HG02852 (cell line): ENCODE results near the gene IER2.

Source experiments
- ATAC-seq: cut with Tn5 transposase; IDR thresholded peaks from one replicate; pipeline ENCODE4 v1.9.1; 2021; ENCODE audit warnings: mild to moderate bottlenecking, moderate library complexity; ENCODE audit not compliant: unreplicated experiment

IER2 gene

DNA sequence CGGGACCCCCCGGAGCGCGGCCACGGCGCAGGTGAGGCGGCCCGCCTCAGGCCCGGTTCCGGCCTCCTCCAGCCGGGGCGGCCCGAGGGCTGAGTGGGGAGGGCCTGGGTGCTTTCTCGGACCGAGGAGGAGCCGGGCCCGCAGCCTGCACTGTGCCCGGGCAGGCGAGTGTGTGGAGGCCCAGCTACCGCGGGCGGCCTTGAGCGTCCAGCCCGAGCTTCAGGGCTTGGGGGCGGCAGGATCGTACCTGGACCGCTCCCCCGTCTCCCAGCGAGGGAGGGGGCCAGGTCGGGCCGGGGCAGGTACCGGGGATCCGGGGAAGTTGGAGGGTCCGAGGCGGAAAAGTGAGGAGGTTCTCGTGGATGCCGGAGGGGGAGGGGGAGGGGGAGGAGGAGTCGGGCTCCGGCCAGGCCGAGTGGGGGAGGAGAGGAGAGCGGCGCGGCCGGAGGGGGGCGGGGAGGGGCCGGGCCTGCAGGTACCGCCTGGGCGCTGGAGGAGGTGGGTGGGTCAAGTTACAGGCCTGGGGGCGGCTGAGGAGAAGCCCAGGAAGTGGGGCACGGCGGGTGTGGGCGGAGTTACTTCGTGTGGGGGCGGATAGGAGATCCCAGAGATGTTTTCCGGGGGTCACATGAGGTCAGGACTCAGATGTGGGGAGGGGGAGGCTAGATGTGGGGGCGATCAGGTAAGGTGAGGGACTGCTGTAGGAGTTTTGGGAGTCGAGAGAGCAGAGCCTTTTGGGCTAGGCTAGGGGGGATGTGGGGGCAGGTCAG lies 31.6 kb upstream of the IER2 start:
- ATAC-seq = no peak

DNA sequence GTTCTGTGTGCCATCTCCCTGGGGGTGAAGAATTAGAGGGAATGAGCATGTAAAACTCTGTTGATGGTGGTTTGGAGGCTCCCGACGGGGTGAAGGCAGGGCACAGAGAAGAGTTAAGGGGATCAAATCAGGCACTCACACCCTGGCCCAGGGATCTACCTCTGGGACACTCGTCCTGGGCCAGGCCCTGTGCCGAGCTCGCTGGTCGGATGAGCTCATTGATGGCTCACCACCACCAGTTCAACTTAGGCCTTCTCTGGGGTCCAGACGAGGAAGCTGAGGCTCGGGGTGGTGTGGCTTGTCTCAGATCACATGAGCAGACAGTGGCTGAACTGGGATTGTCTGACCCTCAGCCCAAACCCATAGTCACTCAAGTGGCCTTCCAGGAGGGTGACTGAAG lies 30.6 kb upstream of the IER2 start:
- no peak for ATAC-seq

DNA sequence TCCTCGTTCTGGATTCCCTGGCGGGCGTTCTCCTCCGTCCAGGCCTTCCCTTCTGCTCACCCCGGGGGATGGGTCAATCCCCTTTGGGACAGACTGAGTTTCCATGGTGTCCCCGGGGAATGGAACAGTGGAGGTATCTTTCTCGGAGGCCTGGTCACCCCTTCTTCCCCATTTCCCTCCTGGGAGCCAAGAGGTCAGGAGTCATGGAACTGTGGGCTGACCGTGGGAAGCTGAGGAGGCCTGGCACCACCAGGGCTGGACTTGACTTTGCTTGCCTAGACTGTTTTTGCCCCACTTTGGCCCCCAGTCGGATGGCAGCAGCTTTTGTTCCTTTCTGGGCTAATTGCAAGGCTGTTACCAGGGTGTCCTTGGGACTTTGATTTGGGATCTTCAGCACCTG lies 30.2 kb upstream of the IER2 start:
- ATAC-seq = no peak

DNA sequence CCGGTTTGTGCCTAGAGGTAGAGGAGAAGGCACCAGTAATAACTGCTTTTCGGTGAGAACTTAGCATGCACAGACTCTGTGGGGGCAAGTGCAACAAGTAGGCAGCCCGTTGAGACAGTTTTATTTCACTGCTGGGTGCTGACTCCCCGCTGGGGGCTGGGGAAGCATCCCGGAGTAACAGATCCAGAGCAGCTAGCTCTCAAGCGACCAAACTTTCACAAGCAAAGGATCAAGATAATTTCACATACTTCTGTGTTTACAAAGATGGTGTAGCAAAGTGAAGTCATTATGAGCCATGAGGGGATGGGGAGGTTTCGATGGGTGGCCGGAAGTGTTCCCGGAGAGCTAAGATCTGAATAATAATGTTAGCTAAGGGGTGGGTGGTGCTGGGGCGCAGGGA lies 29.4 kb upstream of the IER2 start:
- no peak for ATAC-seq

DNA sequence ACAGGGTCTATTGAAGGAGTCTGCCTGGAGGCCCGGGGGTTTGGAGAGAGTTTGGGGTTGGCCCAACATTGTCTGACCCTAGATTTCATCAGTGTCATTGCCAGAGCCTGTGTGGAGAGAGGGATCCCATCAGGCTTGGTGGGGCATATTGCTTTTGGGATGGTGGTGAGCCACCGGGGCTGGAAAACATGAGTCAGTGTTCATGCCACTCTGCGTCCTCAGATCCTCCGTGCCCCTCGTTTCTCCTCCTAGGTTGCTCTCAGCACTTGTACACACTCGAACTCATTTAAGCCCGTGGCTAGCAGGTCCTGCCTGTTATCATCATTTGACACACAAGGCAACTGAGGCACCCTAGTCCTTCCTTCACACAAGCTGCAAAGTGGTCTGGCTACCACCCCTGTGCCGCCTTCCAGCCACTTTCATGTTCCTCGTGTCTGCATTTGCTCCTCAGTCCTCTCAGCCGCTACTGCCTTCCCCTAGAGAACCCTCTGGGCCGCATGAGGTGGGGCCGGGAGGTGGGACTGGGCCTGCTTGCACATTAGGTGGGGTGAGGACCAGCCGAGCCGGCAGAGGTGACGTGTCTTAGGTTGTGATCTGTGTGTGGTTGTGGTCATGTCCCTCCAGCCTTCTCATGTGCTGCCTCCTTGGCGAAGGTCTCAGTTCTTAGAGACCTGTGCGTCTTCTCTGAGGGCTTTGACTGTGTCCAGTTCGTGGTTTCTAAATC lies 28.5 kb upstream of the IER2 start:
- ATAC-seq = no peak

DNA sequence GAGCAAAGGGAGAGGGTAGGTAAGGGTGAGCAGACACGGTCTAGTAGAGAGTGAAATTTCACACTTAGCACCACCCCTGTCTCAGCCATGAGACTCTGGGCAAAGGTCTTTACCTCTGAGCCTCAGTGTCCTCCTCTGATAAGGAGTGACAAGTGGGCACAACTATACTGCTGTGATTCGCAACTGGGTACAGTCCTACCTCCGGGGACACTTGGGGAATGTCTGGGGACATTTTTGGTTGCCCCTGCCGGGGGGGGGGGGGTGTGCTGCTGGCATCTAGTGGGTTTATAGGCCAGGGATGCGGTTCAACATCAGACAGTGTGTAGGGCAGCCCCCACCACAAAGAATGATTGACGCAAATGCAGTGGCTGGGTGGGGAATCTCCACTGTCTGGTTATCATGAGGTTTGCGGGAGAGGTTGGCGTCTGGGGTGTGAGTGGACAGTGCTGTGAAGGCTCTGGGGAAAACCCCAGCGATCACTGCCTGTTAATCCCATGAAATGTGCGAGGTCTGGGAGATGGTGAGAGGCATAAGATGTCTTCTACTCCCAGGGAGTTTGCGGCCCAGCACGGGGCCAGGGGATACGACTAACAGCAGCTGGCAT lies 27.8 kb upstream of the IER2 start:
- ATAC-seq = no peak

DNA sequence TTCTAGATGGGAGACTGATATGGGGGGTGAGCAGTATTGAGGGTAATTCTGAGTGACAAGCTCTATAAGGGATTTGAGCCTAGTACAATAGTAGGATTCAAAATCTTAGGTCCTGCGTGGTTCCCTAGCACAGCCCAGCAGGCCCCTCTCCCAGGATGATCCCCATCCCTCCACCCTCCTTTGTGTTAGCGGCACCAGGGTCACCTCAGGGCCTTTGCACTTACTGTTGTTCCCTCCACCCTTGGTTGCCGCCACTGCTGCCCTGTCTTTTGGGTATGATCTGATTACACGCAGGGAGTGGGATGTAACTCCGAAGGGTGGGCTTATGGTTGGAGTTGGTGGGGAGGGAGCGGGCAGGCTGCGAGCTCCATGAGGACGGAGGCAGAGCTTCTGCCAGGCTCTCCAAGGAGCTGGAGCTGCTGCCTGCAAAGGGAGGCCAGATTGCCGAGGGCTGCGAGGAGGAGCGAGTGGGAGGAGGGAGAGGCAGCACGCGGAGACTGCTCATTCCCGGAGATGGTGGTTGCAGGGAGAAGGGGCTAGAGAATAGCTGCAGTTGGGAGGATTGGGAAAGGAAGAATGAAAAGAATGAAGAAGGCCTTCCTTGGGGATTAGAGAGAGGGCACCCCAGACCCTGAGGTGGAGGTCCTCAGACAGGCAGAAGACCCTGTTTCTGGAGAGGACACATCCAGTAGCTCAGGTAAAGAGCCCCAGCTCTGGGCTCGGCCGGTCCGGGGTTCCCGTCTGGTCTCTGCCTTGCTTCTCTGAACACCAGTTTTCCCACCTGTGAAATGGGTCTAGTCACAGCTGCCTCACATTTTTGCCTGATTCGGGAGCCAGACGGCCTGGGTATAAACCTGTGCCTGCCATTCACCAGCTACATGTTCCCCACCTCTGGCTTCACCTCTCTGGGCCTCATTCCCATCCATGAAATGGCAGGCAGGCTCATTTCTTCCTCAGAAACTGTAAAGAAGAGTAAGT lies 26.9 kb upstream of the IER2 start:
- ATAC-seq = no peak

DNA sequence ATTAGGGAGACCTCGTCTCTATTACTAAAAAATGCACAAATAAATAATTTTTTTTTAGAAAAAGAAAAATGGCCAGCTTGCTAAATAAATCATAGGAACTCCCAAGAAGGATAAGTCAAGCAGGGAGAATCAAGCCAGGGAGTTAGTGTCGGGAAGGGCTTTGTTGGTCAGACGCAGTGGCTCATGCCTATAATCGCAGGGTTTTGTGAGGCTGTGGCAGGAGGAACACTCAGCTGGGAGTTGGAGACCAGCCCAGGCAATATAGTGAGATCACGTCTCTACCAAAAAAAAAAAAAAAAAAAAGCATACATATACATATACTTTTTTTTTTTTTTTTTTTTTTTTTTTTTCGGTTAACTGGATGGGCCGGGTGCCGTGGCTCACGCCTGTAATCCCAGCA lies 23.2 kb upstream of the IER2 start:
- no peak for ATAC-seq

DNA sequence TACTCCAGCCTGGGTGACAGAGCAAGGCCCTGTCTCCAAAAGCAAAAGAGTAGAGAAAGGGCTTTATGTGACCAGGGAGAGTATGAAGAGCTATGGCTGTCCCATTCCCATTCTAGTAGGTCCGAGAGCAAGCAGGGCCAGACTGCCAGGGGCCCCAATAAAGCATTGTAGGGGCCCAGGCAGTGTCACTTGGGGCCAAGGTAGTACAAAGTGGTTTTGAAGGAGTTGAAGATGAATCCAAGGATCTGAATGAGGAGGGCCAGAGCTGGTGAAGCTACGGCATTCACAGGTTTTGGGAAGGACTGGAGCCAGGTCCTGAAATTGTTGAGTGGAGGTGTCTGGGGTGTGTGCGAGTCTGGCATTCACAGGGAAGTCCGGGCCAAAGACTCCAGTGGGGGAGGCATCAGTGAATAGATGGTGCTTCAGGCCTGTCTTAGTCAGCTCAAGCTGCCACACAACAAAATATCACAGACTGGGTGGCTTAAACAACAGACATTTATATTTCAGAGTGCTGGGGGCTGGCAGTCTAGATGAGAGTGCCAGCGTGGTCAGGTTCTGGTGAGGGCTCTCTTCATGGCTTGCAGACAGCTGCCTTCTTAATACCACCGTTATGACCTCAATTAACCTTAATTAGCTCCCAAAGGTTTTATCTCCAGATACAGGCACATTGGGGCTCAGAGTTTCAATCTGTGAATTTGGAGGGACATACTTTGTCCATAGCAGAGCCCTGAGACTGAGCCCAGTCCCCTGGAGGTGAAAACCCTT lies 22.2 kb upstream of the IER2 start:
- ATAC-seq = no peak

DNA sequence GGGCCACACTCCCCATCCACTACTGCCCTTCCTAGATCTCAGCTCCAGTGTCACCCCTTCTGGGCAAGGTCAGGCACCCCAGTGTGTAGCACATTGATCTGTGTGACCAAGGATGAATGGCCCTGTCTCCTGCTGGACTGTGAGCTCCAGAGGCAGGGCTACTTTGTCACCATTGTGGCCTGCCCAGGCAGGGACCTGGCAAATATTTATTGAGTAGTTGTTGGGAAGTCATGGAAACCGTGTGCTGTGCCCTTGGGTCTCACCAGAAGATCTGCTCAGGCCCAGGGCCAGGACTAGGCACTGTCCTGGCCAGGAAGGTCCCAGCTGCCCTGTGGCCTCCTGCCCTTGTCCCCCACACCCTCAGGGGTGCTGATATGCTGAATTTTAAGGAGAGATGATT lies 21.6 kb upstream of the IER2 start:
- ATAC-seq = no peak

DNA sequence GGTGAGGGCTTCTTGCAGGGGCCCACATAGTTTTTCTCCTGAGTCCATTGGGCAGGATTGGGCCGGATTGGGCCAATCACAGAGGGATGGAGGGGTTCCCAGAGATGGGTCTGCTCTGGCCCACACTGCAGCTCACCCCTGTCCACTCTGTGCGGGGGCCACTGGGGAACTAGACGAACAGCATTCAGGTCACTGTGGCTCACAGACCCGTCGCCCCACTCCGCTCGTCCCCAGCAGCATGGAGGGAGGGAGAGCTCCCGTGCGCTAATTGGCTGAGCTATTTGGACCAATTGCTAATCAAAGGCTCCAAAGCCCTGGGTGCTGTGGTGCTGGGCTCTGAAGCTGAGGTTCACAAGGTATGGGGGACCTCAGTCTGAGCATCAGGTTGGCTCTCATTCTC lies 20.8 kb upstream of the IER2 start:
- ATAC-seq = no peak

DNA sequence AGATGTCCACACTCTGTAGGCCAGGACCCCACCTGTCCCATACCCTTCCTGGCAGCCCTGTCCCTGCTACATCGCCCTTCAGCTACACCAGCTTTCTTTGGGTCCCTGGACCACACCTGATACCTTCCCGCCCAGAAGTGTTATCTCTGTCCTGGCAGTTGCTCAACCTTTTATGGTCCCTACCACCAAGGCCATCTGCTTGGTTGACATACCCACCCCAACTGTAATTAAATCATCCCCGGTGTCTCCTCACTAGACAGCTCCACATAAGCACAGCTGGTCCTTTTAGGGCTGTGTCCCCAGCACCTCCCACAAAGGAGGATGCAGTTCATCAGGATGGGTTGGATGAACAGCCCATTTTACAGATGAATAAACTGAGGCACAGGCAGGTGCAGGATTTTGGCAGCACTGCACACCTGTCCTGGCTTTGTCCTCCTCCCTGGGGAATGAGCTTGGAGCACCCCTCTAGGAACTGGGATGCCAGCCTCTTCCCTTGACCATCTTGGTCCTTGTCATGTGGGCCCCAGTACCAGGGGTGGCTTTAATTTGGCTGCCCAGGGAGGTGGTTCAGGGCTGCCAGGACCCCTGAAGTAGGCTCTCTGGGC lies 19.2 kb upstream of the IER2 start:
- no peak for ATAC-seq

DNA sequence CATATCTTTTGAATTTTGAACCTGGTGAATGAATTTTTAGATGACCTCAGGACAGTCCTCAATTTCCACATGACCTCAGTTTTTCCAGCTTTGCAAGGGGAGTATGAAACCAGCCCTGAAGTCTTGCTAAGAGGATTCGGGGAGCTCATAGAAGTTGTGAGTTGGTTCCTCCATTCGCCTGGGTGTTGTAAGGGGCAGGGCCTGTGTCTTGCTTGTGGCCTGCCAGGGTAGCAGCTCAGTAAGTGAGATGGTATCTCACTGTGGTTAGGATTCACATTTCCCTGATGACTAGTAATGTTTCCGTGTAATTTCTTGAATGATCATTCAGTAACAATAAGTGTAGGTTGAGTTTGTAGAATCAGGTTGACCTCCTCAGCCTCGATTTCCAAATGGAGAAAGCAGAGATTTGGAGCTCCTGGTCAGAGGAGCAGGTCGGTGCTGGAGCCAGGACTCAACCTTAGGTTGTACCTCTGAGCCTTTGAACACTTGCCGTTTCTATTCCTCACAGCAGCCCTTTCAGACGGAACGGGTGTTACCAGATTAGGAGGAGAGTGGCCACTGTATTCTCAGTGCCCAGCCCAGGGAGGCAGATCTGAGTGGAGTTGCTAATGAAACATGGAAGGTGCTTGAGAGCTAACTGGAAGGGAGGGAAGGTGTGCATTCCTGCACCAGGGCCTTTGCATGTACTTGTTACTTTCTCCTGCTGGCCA lies 17.6 kb upstream of the IER2 start:
- ATAC-seq = no peak

DNA sequence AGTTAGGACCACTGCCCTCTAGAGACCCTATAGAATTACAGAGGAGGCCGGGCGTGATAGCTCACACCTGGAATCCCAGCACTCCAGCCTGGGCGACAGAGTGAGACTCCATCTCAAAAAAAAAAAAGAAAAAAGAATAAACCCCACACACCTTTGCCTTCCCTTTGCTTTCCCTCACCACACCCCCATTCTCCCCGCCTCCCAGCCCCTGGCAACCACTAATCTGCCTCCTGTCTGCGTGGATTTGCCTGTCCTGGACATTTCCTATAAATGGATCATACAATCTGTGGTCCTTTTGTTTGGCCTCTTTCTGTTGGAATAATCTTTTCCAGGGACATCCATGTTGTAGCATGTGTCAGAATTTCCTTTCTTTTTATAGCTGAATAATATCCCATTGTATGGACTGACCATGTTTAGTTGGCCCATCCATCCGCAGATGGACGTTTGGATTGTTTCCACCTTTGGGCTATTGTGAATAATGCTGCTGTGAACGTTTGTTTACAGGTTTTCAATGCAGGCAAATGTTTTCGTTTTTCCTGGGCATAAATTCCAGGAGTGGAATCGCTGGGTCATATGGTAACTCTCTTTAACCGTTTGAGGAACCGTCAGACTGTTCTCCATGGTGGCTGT lies 16.9 kb upstream of the IER2 start:
- no peak for ATAC-seq

DNA sequence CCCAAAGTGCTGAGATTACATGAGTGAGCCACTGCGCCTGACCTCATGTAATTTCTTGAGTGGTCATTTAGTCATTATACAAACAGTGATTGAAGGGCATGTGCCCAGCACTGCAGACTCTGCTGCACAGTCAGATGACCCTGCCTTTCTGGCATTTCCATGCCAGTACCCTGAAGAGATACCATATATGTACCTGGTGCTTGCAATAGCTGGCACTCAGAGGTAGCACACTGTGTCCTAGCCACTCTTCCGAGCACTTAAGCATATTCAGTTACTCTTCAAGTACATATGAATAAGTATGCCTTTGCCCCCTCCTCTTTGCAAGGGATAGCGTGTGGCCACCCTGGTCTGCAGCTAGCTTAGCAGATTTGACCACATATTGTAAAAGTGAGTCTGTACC lies 15.6 kb upstream of the IER2 start:
- no peak for ATAC-seq

DNA sequence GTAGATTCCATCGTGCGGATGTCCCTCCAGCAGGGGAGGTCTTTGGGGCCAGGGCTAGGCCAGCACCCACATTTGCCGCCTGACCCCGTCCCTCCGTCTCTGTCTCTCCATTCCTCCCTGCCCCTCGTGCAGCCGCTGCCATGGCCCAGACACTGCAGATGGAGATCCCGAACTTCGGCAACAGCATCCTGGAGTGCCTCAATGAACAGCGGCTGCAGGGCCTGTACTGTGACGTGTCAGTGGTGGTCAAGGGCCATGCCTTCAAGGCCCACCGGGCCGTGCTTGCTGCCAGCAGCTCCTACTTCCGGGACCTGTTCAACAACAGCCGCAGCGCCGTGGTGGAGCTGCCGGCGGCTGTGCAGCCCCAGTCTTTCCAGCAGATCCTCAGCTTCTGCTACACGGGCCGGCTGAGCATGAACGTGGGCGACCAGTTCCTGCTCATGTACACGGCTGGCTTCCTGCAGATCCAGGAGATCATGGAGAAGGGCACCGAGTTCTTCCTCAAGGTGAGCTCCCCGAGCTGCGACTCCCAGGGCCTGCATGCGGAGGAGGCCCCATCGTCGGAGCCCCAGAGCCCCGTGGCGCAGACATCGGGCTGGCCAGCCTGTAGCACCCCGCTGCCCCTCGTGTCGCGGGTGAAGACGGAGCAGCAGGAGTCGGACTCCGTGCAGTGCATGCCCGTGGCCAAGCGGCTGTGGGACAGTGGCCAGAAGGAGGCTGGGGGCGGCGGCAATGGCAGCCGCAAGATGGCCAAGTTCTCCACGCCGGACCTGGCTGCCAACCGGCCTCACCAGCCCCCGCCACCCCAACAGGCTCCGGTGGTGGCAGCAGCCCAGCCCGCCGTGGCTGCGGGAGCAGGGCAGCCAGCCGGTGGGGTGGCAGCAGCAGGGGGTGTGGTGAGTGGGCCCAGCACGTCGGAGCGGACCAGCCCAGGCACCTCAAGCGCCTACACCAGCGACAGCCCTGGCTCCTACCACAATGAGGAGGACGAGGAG lies 14.8 kb upstream of the IER2 start:
- no peak for ATAC-seq

DNA sequence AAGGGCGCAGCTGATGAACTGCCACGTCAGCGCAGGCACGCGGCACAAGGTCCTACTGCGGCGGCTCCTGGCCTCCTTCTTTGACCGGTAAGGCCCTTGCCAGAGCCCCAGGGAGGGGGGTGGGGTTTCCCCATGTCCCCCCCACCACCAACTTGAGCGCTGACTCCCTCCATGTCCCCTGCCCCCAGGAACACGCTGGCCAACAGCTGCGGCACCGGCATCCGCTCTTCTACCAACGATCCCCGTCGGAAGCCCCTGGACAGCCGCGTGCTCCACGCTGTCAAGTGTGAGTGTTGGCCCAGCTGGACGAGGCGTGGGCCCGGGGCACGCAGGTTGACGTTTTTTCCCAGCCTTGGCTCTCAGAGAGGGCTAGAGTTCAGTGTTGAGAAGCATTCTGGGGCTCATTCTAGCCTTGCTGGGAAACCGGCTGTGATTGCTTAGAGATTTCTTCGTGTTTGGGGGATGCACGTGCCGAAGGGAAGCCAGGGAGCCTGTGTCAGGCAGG lies 12.9 kb upstream of the IER2 start:
- ATAC-seq = no peak
